MM.1S (cell line): Measurements from ENCODE around the gene ITGA5.

ENCODE experiments used
- DNase-seq: peaks from one replicate; pipeline ENCODE4 v3.0.0-alpha.2; 2015
- H2AFZ ChIP-seq: fragments of 300-600 bp; sonication (generic); 2 replicates; pipeline ENCODE4 v1.6.0; 2016; ENCODE audit warnings: antibody characterized with exemption, low read length
- H3F3A ChIP-seq: fragments of 300-600 bp; sonication (generic); 2 replicates; pipeline ENCODE4 v1.6.1; 2016; ENCODE audit warnings: mild to moderate bottlenecking, antibody characterized with exemption, low read length, moderate library complexity, mixed read lengths; ENCODE audit not compliant: insufficient read depth
- H3K27ac ChIP-seq: fragments of 300-600 bp; sonication (generic); 2 replicates; pipeline ENCODE4 v1.5.1; 2016; ENCODE audit warnings: mild to moderate bottlenecking, low read length
- H3K27me3 ChIP-seq: fragments of 300-600 bp; sonication (generic); replicated peaks from 2 replicates; pipeline ENCODE4 v1.6.0; 2016; ENCODE audit warnings: low read length; ENCODE audit not compliant: insufficient read depth
- H3K36me3 ChIP-seq: fragments of 300-600 bp; sonication (generic); replicated peaks from 2 replicates; pipeline ENCODE4 v1.6.1; 2016; ENCODE audit warnings: mild to moderate bottlenecking, low read length, mixed read lengths; ENCODE audit not compliant: insufficient read depth
- H3K4me1 ChIP-seq: fragments of 300-600 bp; sonication (generic); 2 replicates; pipeline ENCODE4 v1.6.1; 2016; ENCODE audit warnings: low read length, mixed read lengths
- H3K4me2 ChIP-seq: fragments of 300-600 bp; sonication (generic); 2 replicates; pipeline ENCODE4 v1.6.0; 2016; ENCODE audit warnings: low read depth, low read length
- H3K4me3 ChIP-seq: fragments of 300-600 bp; sonication (generic); 2 replicates; pipeline ENCODE4 v1.5.1; 2016; ENCODE audit warnings: low read length, mixed read lengths
- H3K79me2 ChIP-seq: fragments of 300-600 bp; sonication (generic); 2 replicates; pipeline ENCODE4 v1.6.1; 2016; ENCODE audit warnings: mixed run types, low read length, mixed read lengths
- H3K9ac ChIP-seq: fragments of 300-600 bp; sonication (generic); 2 replicates; pipeline ENCODE4 v1.6.1; 2016; ENCODE audit warnings: low read length, mixed read lengths
- H3K9me2 ChIP-seq: fragments of 300-600 bp; sonication (generic); replicated peaks from 2 replicates; pipeline ENCODE4 v1.6.1; 2016; ENCODE audit warnings: mild to moderate bottlenecking, low read length, mixed read lengths; ENCODE audit not compliant: insufficient read depth
- H3K9me3 ChIP-seq: fragments of 300-600 bp; sonication (generic); replicated peaks from 2 replicates; pipeline ENCODE4 v1.6.1; 2016; ENCODE audit warnings: mild to moderate bottlenecking, low read length, mixed read lengths; ENCODE audit not compliant: insufficient read depth
- H4K20me1 ChIP-seq: fragments of 300-600 bp; sonication (generic); 2 replicates; pipeline ENCODE4 v1.6.1; 2016; ENCODE audit warnings: mild to moderate bottlenecking, low read length, moderate library complexity, mixed read lengths; ENCODE audit not compliant: insufficient read depth
- EZH2 ChIP-seq: fragments of 300-600 bp; sonication (generic); optimal IDR thresholded peaks from 2 replicates; pipeline ENCODE3; 2017; ENCODE audit warnings: low read depth, mild to moderate bottlenecking, antibody characterized with exemption, low read length, mixed read lengths
- EZH2phosphoT487 ChIP-seq: fragments of 300-600 bp; sonication (generic); IDR thresholded peaks from 2 replicates; pipeline ENCODE4 v1.6.1; 2018; ENCODE audit warnings: antibody characterized with exemption, low read length
- TF ChIP-seq, protein P1 (sequence below): fragments of 300-600 bp; sonication (generic); IDR thresholded peaks from 2 replicates; pipeline ENCODE4 v1.5.1; 2016; ENCODE audit warnings: antibody characterized with exemption, low read length, mixed read lengths

The ITGA5 gene

DNA sequence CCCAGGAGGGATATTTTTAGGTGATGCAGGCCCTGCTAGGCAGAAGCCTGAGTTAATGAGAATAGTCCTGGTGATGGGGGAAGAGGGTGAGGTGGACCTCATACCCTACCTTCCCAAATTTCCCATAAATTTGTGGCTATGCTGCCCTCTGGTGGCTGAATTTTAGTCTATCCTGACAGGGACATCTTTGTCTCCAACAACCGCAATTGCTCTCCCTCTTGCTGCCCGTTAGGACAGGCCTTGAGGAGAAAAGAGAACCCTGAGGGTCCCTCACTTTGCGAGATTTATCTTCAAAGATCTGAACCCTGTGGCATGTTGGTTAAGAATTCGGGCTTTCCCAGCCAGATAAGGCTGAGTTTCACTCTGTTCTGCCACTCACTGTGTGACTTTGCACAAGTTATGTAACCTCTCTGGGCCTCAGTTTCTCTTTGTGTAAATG, 24.8 kb downstream of the ITGA5 start:
- H3K79me2 ChIP-seq: no peaks in the 10 kb centered on the region
- peak; percentile 47 for DNase-seq
- no peak overlapping the region for H3K9ac ChIP-seq
- no peaks in the 10 kb centered on the region for H3K36me3 ChIP-seq
- no peak overlapping the region for H2AFZ ChIP-seq
- H4K20me1 ChIP-seq: no peaks in the 10 kb centered on the region
- no peaks in the 10 kb centered on the region for H3K9me2 ChIP-seq
- H3K4me3 ChIP-seq: no peak overlapping the region
- no peak overlapping the region for H3K4me2 ChIP-seq
- no peaks in the 10 kb centered on the region for H3K9me3 ChIP-seq
- 0 out of 2 replicates have a peak, but pooled peaks cover 3% of the 10 kb centered on the region for H3K4me1 ChIP-seq
- H3K27me3 ChIP-seq: no peaks in the 10 kb centered on the region
- no peaks in the 10 kb centered on the region for H3F3A ChIP-seq
- TF ChIP-seq, protein P1, sequence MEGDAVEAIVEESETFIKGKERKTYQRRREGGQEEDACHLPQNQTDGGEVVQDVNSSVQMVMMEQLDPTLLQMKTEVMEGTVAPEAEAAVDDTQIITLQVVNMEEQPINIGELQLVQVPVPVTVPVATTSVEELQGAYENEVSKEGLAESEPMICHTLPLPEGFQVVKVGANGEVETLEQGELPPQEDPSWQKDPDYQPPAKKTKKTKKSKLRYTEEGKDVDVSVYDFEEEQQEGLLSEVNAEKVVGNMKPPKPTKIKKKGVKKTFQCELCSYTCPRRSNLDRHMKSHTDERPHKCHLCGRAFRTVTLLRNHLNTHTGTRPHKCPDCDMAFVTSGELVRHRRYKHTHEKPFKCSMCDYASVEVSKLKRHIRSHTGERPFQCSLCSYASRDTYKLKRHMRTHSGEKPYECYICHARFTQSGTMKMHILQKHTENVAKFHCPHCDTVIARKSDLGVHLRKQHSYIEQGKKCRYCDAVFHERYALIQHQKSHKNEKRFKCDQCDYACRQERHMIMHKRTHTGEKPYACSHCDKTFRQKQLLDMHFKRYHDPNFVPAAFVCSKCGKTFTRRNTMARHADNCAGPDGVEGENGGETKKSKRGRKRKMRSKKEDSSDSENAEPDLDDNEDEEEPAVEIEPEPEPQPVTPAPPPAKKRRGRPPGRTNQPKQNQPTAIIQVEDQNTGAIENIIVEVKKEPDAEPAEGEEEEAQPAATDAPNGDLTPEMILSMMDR: peak; percentile 80
- TF ChIP-seq EZH2phosphoT487: no peak
- no peak overlapping the region for H3K27ac ChIP-seq

DNA sequence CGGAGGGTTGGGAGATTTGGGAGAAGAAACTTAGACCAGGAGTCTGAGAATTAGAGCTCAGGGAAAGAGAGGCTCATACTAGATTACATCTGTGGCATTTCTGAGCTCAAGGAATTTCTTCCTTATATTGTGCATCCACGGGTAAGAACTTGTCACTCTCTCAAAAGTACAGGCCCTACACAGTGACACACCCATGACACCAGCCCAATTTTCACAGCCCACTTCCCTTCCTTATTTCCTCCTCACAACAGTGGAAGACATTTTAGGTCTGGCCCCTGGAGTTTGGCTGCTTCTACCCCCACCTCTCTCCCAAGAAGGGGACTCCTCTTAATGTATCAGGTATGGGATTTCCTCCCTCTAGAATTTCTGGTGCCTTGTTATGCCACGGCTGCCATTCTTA, 25.3 kb downstream of the ITGA5 start:
- Histone ChIP-seq H3K4me3 (no peak overlapping the region), H3K4me1 (0 out of 2 replicates have a peak, but pooled peaks cover 3% of the 10 kb centered on the region), H3K36me3 (no peaks in the 10 kb centered on the region), H3K4me2 (no peak overlapping the region), H3K9ac (no peak overlapping the region), H3K9me2 (no peaks in the 10 kb centered on the region), H3K27me3 (no peaks in the 10 kb centered on the region), H3K27ac (no peak overlapping the region), H3K9me3 (no peaks in the 10 kb centered on the region), H2AFZ (no peak overlapping the region), H4K20me1 (no peaks in the 10 kb centered on the region), H3F3A (no peaks in the 10 kb centered on the region), H3K79me2 (no peaks in the 10 kb centered on the region)
- DNase-seq: no peak
- TF ChIP-seq, protein P1: no peak
- TF ChIP-seq EZH2: no peak
- no peak for TF ChIP-seq EZH2phosphoT487

DNA sequence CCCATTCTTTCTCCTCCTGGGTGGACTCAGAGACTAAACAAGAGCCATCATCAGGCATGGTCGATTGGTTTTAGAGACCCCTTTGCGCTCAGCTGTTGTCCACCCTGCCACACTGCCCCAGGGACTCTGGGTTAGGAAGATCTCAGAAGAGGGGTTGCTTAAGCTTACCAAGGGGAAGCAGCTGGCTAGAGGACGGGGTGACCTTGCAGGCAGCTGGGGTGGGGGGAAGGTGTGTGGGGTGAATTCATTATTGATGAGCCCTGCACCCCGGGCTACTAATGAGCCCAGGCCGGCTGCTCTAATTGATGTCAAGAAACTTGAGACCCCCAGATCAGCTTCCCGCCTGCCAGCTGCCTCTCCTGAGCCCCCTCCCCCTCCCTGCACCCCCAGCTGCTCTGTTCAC, 25.9 kb downstream of the ITGA5 start:
- TF ChIP-seq EZH2 (no peak), EZH2phosphoT487 (no peak)
- TF ChIP-seq, protein P1: no peak
- H3K4me2 ChIP-seq: no peak overlapping the region
- no peak overlapping the region for H3K27ac ChIP-seq
- H3K9me2 ChIP-seq: no peaks in the 10 kb centered on the region
- 0 out of 2 replicates have a peak, but pooled peaks cover 3% of the 10 kb centered on the region for H3K4me1 ChIP-seq
- H3K9me3 ChIP-seq: no peaks in the 10 kb centered on the region
- H3K36me3 ChIP-seq: no peaks in the 10 kb centered on the region
- H3F3A ChIP-seq: no peaks in the 10 kb centered on the region
- no peaks in the 10 kb centered on the region for H3K27me3 ChIP-seq
- H2AFZ ChIP-seq: no peak overlapping the region
- no peak for DNase-seq
- H3K9ac ChIP-seq: no peak overlapping the region
- no peak overlapping the region for H3K4me3 ChIP-seq
- H4K20me1 ChIP-seq: no peaks in the 10 kb centered on the region
- no peaks in the 10 kb centered on the region for H3K79me2 ChIP-seq
